Measurements from ENCODE around the gene TSSK6. TPM values are rescaled to one million over a fixed set of nuclear protein-coding genes. Genes with fewer than 3 reads are reported as not detected.

Gene TSSK6
- total RNA-seq, 1 experiment from 2014 or later, result 4.7 TPM

- TF ChIP-seq ZNF532 (CRISPR knock-in tag; IDR thresholded peaks at IDR 0.05; ENCODE audit: borderline replicate concordance), result no peak
- TF ChIP-seq ZNF232 (CRISPR knock-in tag; IDR thresholded peaks at IDR 0.05), result no peak
Measured at GRCh38 chr19:19500975-19501644, 14.2 kb downstream of the TSSK6 start (continued).

- TF ChIP-seq MXD4 (CRISPR knock-in tag; IDR thresholded peaks at IDR 0.05; ENCODE audit: borderline replicate concordance) (no peak), PREB (CRISPR knock-in tag; IDR thresholded peaks at IDR 0.05; ENCODE audit: borderline replicate concordance) (no peak), ZSCAN18 (CRISPR knock-in tag; IDR thresholded peaks at IDR 0.05) (no peak), ZNF396 (CRISPR knock-in tag; IDR thresholded peaks at IDR 0.05; ENCODE audit: borderline replicate concordance) (no peak), FOXP4 (CRISPR knock-in tag; IDR thresholded peaks at IDR 0.05) (no peak), GTF2I (CRISPR knock-in tag; conservative IDR thresholded peaks at IDR 0.05) (no peak), ZBTB21 (CRISPR knock-in tag; IDR thresholded peaks at IDR 0.05; ENCODE audit: borderline replicate concordance) (no peak), PRRX2 (CRISPR knock-in tag; IDR thresholded peaks at IDR 0.05) (no peak), GRHL2 (CRISPR knock-in tag; IDR thresholded peaks at IDR 0.05; ENCODE audit: insufficient replicate concordance, severe bottlenecking) (no peak), MYBL2 (CRISPR knock-in tag; IDR thresholded peaks at IDR 0.05) (no peak), OVOL2 (CRISPR knock-in tag; IDR thresholded peaks at IDR 0.05; ENCODE audit: borderline replicate concordance) (no peak), E2F5 (CRISPR knock-in tag; IDR thresholded peaks at IDR 0.05) (no peak), FOXJ3 (CRISPR knock-in tag; IDR thresholded peaks at IDR 0.05; ENCODE audit: borderline replicate concordance) (no peak), NR1H2 (CRISPR knock-in tag; IDR thresholded peaks at IDR 0.05) (no peak), EMX1 (CRISPR knock-in tag; IDR thresholded peaks at IDR 0.05) (no peak), NR3C1 (CRISPR knock-in tag; conservative IDR thresholded peaks at IDR 0.05; ENCODE audit: low read depth) (no peak), ZNF423 (CRISPR knock-in tag; IDR thresholded peaks at IDR 0.05) (no peak)
- Mint-ChIP-seq H3K27me3 (ENCODE audit: low read depth) (no peaks in the 10 kb centered on the region), H3K36me3 (peaks cover 67% of the 10 kb centered on the region), H3K4me3 (no peak overlapping the region), H3K9me3 (no peaks in the 10 kb centered on the region), H3K27ac (peak overlapping the region; percentile 68; the same call in 1 of the 2 replicates), H3K4me1 (no peaks in the 10 kb centered on the region)
- ChIA-PET POLR2A (no interaction called here), CTCF (no interaction called here)
- ATAC-seq (no peak), DNase-seq (ENCODE audit: low spot score) (no peak)
Measured at GRCh38 chr19:19499272-19499995, 15.9 kb downstream of the TSSK6 start.
